ENCODE results near the gene CCDC92.

GRCh38 chr12:123942238-123942653 lies 30.4 kb downstream of the CCDC92 start:
- TF ChIP-seq YY1 (IDR thresholded peaks at IDR 0.05; ENCODE audit: low read depth) (no peak), CTCF (IDR thresholded peaks at IDR 0.05) (no peak), SIN3A (IDR thresholded peaks at IDR 0.05; ENCODE audit: borderline replicate concordance, low read depth, low read length) (no peak), EP300 (IDR thresholded peaks at IDR 0.05; ENCODE audit: borderline replicate concordance in 1 of 2, low read depth in 1 of 2, low read length in 1 of 2) (no peak), RAD21 (IDR thresholded peaks at IDR 0.05; ENCODE audit: low read length) (no peak), SMC3 (IDR thresholded peaks at IDR 0.05; ENCODE audit: low read depth, low read length) (no peak), POLR2AphosphoS5 (IDR thresholded peaks at IDR 0.05; ENCODE audit: low read depth, low read length) (no peak), FOSL2 (IDR thresholded peaks at IDR 0.05; ENCODE audit: borderline replicate concordance, low read depth) (no peak), ZBTB33 (IDR thresholded peaks at IDR 0.05; ENCODE audit: borderline replicate concordance, low read depth) (no peak), MAX (IDR thresholded peaks at IDR 0.05; ENCODE audit: low read depth) (no peak), TAF1 (IDR thresholded peaks at IDR 0.05; ENCODE audit: borderline replicate concordance, low read depth, low read length) (no peak), CHD2 (IDR thresholded peaks at IDR 0.05; ENCODE audit: low read length, partially characterized antibody) (no peak), GABPA (IDR thresholded peaks at IDR 0.05; ENCODE audit: low read depth) (no peak), EZH2phosphoT487 (IDR thresholded peaks at IDR 0.05; ENCODE audit: borderline replicate concordance, low read depth) (no peak)

All from SK-N-SH (cell line).